NB4 (cell line): ENCODE measurements around the gene BRPF1.

Experiments used
- DNase-seq: peaks from one replicate; pipeline ENCODE4 v3.0.0; 2010; ENCODE audit warnings: low read depth
- H3K4me3 ChIP-seq: one replicate; pipeline ENCODE4 v1.5.1; 2011; ENCODE audit warnings: mild to moderate bottlenecking, low read depth, low read length, moderate library complexity
- MYC ChIP-seq: IDR thresholded peaks from 2 replicates; pipeline ENCODE4 v1.6.1; 2011; ENCODE audit warnings: low read depth, low read length
- POLR2A ChIP-seq: IDR thresholded peaks from 2 replicates; pipeline ENCODE4 v1.6.1; 2011; ENCODE audit warnings: mild to moderate bottlenecking; ENCODE audit not compliant: insufficient read length; ENCODE audit errors: extremely low read depth
- TF ChIP-seq, protein P1 (sequence below): IDR thresholded peaks from one replicate; pipeline ENCODE4 v1.5.1; 2012; ENCODE audit warnings: low read depth, low read length
- TF ChIP-seq, protein P2 (sequence below): IDR thresholded peaks from 2 replicates; pipeline ENCODE4 v1.6.1; 2011; ENCODE audit warnings: low read depth, low read length

Gene BRPF1

GRCh38 chr3:9783954-9784353 lies 52.4 kb downstream of the BRPF1 start:
- TF ChIP-seq, protein P1, sequence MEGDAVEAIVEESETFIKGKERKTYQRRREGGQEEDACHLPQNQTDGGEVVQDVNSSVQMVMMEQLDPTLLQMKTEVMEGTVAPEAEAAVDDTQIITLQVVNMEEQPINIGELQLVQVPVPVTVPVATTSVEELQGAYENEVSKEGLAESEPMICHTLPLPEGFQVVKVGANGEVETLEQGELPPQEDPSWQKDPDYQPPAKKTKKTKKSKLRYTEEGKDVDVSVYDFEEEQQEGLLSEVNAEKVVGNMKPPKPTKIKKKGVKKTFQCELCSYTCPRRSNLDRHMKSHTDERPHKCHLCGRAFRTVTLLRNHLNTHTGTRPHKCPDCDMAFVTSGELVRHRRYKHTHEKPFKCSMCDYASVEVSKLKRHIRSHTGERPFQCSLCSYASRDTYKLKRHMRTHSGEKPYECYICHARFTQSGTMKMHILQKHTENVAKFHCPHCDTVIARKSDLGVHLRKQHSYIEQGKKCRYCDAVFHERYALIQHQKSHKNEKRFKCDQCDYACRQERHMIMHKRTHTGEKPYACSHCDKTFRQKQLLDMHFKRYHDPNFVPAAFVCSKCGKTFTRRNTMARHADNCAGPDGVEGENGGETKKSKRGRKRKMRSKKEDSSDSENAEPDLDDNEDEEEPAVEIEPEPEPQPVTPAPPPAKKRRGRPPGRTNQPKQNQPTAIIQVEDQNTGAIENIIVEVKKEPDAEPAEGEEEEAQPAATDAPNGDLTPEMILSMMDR: no peak
- TF ChIP-seq MYC (no peak), POLR2A (no peak)
- TF ChIP-seq, protein P2, sequence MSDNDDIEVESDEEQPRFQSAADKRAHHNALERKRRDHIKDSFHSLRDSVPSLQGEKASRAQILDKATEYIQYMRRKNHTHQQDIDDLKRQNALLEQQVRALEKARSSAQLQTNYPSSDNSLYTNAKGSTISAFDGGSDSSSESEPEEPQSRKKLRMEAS: no peak
- no peak overlapping the region for H3K4me3 ChIP-seq
- DNase-seq: no peak

GRCh38 chr3:9784965-9785364 lies 53.4 kb downstream of the BRPF1 start:
- no peak for DNase-seq
- H3K4me3 ChIP-seq: no peak overlapping the region
- TF ChIP-seq POLR2A (no peak), MYC (no peak)
- TF ChIP-seq, protein P2: no peak
- TF ChIP-seq, protein P1: no peak

DNA sequence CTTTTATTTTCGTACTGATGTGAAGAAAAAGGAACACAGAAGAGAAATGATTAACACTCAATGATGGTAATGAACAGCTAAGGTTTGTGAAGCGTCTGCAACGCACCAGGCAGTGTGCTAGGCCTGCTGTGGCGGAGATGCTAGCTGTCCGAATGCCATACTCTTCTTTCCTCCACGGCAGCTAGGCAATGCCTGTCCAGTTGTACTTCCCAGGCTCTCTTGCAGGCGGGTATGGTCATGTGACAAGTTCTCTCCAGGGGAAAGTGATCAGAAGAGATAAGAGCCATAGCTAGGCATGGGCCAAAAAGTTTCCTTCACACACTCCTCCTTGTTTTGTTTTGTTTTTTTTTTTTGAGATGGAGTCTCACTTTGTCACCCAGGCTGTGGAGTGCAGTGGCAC lies 54.1 kb downstream of the BRPF1 start:
- no peak overlapping the region for H3K4me3 ChIP-seq
- DNase-seq: peak; percentile 36
- TF ChIP-seq MYC (no peak), POLR2A (no peak)
- TF ChIP-seq, protein P2: no peak
- TF ChIP-seq, protein P1: no peak

- peak; percentile 55 for DNase-seq
- H3K4me3 ChIP-seq: no peak overlapping the region
- TF ChIP-seq MYC (no peak), POLR2A (no peak)
- TF ChIP-seq, protein P1: no peak
- TF ChIP-seq, protein P2: no peak
Observed at GRCh38 chr3:9786209-9786739, 54.7 kb downstream of the BRPF1 start.

GRCh38 chr3:9786825-9787669 lies 55.5 kb downstream of the BRPF1 start:
- DNase-seq: peak; percentile 54

More at GRCh38 chr3:9786825-9787669, 55.5 kb downstream of the BRPF1 start:
- no peak overlapping the region for H3K4me3 ChIP-seq
- TF ChIP-seq POLR2A: no peak
- TF ChIP-seq MYC: no peak
- TF ChIP-seq, protein P2: no peak
- TF ChIP-seq, protein P1: peak; percentile 76
